CD14-positive monocyte (primary cell): ENCODE data around the gene PADI1. TPM values are rescaled to one million over a fixed set of nuclear protein-coding genes. Genes with fewer than 3 reads are reported as not detected.

ENCODE experiments used
- DNase-seq, 3 donors: peaks; one replicate each; pipeline ENCODE4 v3.0.0-alpha.2; 2011 to 2022
- H2AFZ ChIP-seq: 2 replicates; pipeline ENCODE4 v1.6.0; 2012; ENCODE audit warnings: mild to moderate bottlenecking, low read depth, low read length, inconsistent platforms; ENCODE audit not compliant: insufficient read depth, poor library complexity, severe bottlenecking
- H3K27ac ChIP-seq, 2 donors: 1 replicate in 1 of 2; 2 replicates in 1 of 2; pipeline ENCODE4 v1.5.1; 2012 to 2013; ENCODE audit warnings: low read length in 2 of 2, control low read depth in 1 of 2, inconsistent platforms in 1 of 2, low read depth in 1 of 2, mild to moderate bottlenecking in 1 of 2
- H3K27me3 ChIP-seq, 2 donors: one replicate each; pipeline versions ENCODE4 v1.6.0 to v1.6.1; 2011 to 2013; ENCODE audit warnings: low read length in 2 of 2; ENCODE audit not compliant: control insufficient read depth in 2 of 2, insufficient read depth in 2 of 2
- H3K36me3 ChIP-seq, 2 donors: replicated peaks in 1 of 2; 1 replicate in 1 of 2; 2 replicates in 1 of 2; pipeline versions ENCODE4 v1.5.1 to v1.6.1; 2012 to 2013; ENCODE audit warnings: low read length in 2 of 2, control low read depth in 1 of 2, inconsistent platforms in 1 of 2, mild to moderate bottlenecking in 1 of 2; ENCODE audit not compliant: insufficient read depth in 2 of 2, control insufficient read depth in 1 of 2
- H3K4me1 ChIP-seq, 2 donors: 1 replicate in 1 of 2; 2 replicates in 1 of 2; pipeline versions ENCODE4 v1.5.1 to v1.6.1; 2012 to 2013; ENCODE audit warnings: low read length in 2 of 2, control low read depth in 1 of 2, inconsistent platforms in 1 of 2, mild to moderate bottlenecking in 1 of 2, moderate library complexity in 1 of 2; ENCODE audit not compliant: insufficient read depth in 2 of 2, control insufficient read depth in 1 of 2
- H3K4me2 ChIP-seq: replicated peaks from 2 replicates; pipeline ENCODE3; 2012; ENCODE audit warnings: low read length, moderate library complexity, mild to moderate bottlenecking; ENCODE audit not compliant: poor library complexity, severe bottlenecking; ENCODE audit errors: extremely low read depth
- H3K4me3 ChIP-seq, 3 experiments: fragments of 200-600 bp in 1 of 3; sonication (generic) in 1 of 3; replicated peaks in 1 of 3; 1 replicate in 2 of 3; 2 replicates in 1 of 3; pipeline ENCODE4 v1.5.1; 2011 to 2013; ENCODE audit warnings: low read length in 3 of 3, mild to moderate bottlenecking in 3 of 3, control low read depth in 2 of 3, low read depth in 2 of 3, inconsistent platforms in 1 of 3, moderate library complexity in 1 of 3
- H3K79me2 ChIP-seq: 2 replicates; pipeline ENCODE4 v1.6.0; 2012; ENCODE audit warnings: mild to moderate bottlenecking, control low read depth, inconsistent platforms, low read length, moderate library complexity; ENCODE audit not compliant: insufficient read depth
- H3K9ac ChIP-seq: 2 replicates; pipeline ENCODE4 v1.6.0; 2017; ENCODE audit warnings: low read length, mild to moderate bottlenecking; ENCODE audit not compliant: insufficient read depth, poor library complexity, severe bottlenecking
- H3K9me3 ChIP-seq, 2 donors: replicated peaks in 1 of 2; 1 replicate in 1 of 2; 2 replicates in 1 of 2; pipeline versions ENCODE4 v1.5.1 to v1.6.1; 2012 to 2013; ENCODE audit warnings: low read length in 2 of 2, control low read depth in 1 of 2; ENCODE audit not compliant: control insufficient read depth in 1 of 2, insufficient read depth in 1 of 2
- H4K20me1 ChIP-seq: 2 replicates; pipeline ENCODE4 v1.6.0; 2012; ENCODE audit warnings: mild to moderate bottlenecking, low read length, control low read depth, moderate library complexity; ENCODE audit not compliant: insufficient read depth
- H3K27ac Mint-ChIP-seq, 7 donors: one replicate each; pipeline ENCODE4 v1.8.0; 2020; ENCODE audit warnings: mild to moderate bottlenecking in 7 of 7, mixed read lengths in 7 of 7, moderate library complexity in 6 of 7, inconsistent platforms in 2 of 7
- H3K27me3 Mint-ChIP-seq, 3 donors: one replicate each; pipeline ENCODE4 v1.8.0; 2021 to 2022; ENCODE audit warnings: low read depth in 3 of 3, mild to moderate bottlenecking in 3 of 3, mixed read lengths in 3 of 3, moderate library complexity in 3 of 3, inconsistent platforms in 1 of 3
- H3K36me3 Mint-ChIP-seq, 2 donors: one replicate each; pipeline ENCODE4 v1.8.0; 2020; ENCODE audit warnings: mixed read lengths in 2 of 2, inconsistent platforms in 1 of 2, mild to moderate bottlenecking in 1 of 2
- H3K4me1 Mint-ChIP-seq: one replicate; pipeline ENCODE4 v1.8.0; 2020; ENCODE audit warnings: mild to moderate bottlenecking, mixed read lengths
- H3K4me3 Mint-ChIP-seq, 2 donors: one replicate each; pipeline ENCODE4 v1.8.0; 2020; ENCODE audit warnings: mild to moderate bottlenecking in 2 of 2, mixed read lengths in 2 of 2, moderate library complexity in 1 of 2
- H3K9me3 Mint-ChIP-seq, 7 donors: one replicate each; pipeline ENCODE4 v1.8.0; 2020 to 2022; ENCODE audit warnings: mixed read lengths in 7 of 7, mild to moderate bottlenecking in 6 of 7, moderate library complexity in 6 of 7, inconsistent platforms in 2 of 7
- CTCF ChIP-seq: fragments of 200-600 bp; IDR thresholded peaks from one replicate; pipeline ENCODE4 v1.8.0; 2022; ENCODE audit warnings: antibody characterized with exemption, mild to moderate bottlenecking
- WGBS: methylation state at CpG from one replicate; pipeline ENCODE4 v1.1.5; 2013; ENCODE audit warnings: missing lambda C conversion rate; ENCODE audit not compliant: insufficient coverage; 5-methylcytosine and 5-hydroxymethylcytosine counted together
- intact Hi-C, 2 donors: fragments of 100-400 bp; cut with micrococcal nuclease; formaldehyde crosslinking; loops; one replicate each; pipeline versions ENCODE4 v1.15.0 to v1.15.1; 2023
- polyA plus RNA-seq, 3 donors: library from polyadenylated mRNA; depleted of rRNA in 1 of 3; unstranded in 2 of 3; stranded (reverse) in 1 of 3; fragments of 300-500 nt in 2 of 3; fragments of >200 nt in 1 of 3; fragmentation: Illumina TruSeq in 2 of 3; gene quantifications; 1 replicate in 2 of 3; 2 replicates in 1 of 3; pipeline ENCODE4 v1.2.3, GENCODE V29; 2012 to 2021

Gene PADI1
- polyA plus RNA-seq, 3 donors: not detected

DNA sequence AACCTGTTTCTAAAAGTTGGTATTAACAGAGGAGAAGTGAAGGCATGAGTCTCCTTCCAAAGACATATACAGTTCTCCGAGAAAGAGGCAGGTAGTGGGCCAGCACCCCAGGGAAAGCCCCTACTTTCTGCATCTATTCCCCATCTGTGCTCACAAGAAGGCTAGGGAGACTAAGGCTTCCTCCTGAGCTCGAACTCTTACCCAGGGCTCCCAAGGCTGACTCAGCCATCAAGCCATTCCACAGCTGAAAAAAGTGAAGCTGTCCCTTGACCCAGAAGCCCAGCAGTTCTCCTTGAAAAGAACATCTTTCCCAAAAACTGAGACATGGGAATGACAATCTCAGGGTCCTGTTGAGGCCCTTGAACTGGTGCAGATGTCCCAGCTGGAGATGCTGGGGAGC, 42.0 kb downstream of the PADI1 start:
- Histone ChIP-seq H3K4me2 (no peak overlapping the region), H3K79me2 (no peaks in the 10 kb centered on the region), H2AFZ (peak overlapping the region; percentile 63), H3K9ac (no peak overlapping the region), H3K9me3 (no peaks in the 10 kb centered on the region), H3K27ac (no peak overlapping the region), H3K4me1 (peaks cover 6 to 21% of the 10 kb centered on the region in 2 donors), H3K36me3 (no peaks in the 10 kb centered on the region), H3K27me3 (no peaks in the 10 kb centered on the region), H4K20me1 (no peaks in the 10 kb centered on the region), H3K4me3 (no peak overlapping the region)
- H3K9me3 Mint-ChIP-seq: peaks cover 0 to 1% (median 0%) of the 10 kb centered on the region in 7 donors
- no peaks in the 10 kb centered on the region for H3K36me3 Mint-ChIP-seq
- no peak for DNase-seq
- H3K4me1 Mint-ChIP-seq: peaks cover 19% of the 10 kb centered on the region
- intact Hi-C loops: loop anchor here in 1 of 2 donors (10.0 kb wide), 1 partner anchor 158 kb away; no protein-coding TSS in a partner anchor
- no peak overlapping the region for H3K4me3 Mint-ChIP-seq
- H3K27ac Mint-ChIP-seq: peak overlapping the region in 1 of 7 donors; percentile 36
- peaks cover 7 to 10% (median 8%) of the 10 kb centered on the region in 3 donors for H3K27me3 Mint-ChIP-seq
- WGBS: 83% methylated on average over 2 of the region's 2 CpGs
- no peak for TF ChIP-seq CTCF

DNA sequence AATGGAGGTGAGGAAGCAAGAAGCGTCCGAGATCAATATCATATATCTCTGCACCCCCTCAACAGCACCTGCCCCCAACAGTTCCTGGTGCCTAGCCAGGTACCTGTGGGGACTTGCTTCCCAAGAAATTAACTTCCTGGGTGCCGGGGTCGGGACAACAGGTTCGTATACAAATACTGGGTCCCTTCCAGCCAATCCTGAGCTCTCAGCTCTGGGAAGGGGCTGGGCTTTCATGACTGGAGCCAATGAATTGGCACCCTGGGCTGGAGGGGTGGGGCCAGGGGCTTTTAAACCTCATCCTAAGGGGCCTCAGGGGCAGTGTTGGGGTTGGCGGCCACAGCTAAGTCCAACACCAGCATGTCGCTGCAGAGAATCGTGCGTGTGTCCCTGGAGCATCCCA, 43.9 kb downstream of the PADI1 start, which contains the start of gene PADI3:
TSS of gene PADI3 (plus strand) at position 318 of the 400 bp plus-strand sequence. CDS start at position 358, 40 bp downstream.
- H3K9ac ChIP-seq: no peak within 1 kb of the TSS
- peaks cover 20% of the 10 kb centered on the region for H3K4me1 Mint-ChIP-seq
- H3K36me3 ChIP-seq: no peaks in the 10 kb centered on the region
- H3K4me2 ChIP-seq: no peak within 1 kb of the TSS
- no peak within 1 kb of the TSS for H3K4me3 Mint-ChIP-seq
- H3K9me3 ChIP-seq: no peaks in the 10 kb centered on the region
- no peak for DNase-seq
- no peak for TF ChIP-seq CTCF
- H4K20me1 ChIP-seq: no peaks in the 10 kb centered on the region
- H3K27me3 ChIP-seq: no peaks in the 10 kb centered on the region
- no peak within 1 kb of the TSS for H3K4me3 ChIP-seq
- H3K36me3 Mint-ChIP-seq: no peaks in the 10 kb centered on the region
- H2AFZ ChIP-seq: no peak within 1 kb of the TSS
- peak within 1 kb of the TSS in 1 of 7 donors; percentile 75 for H3K27ac Mint-ChIP-seq
- H3K27ac ChIP-seq: no peak within 1 kb of the TSS
- H3K79me2 ChIP-seq: no peaks in the 10 kb centered on the region
- H3K27me3 Mint-ChIP-seq: peaks cover 7 to 9% (median 8%) of the 10 kb centered on the region in 3 donors
- H3K4me1 ChIP-seq: peaks cover 6 to 23% of the 10 kb centered on the region in 2 donors
- intact Hi-C loops: loop anchor here in 1 of 2 donors (10.0 kb wide), 1 partner anchor 156 kb away; no protein-coding TSS in a partner anchor
- WGBS: 78% methylated on average over 7 of the region's 9 CpGs
- H3K9me3 Mint-ChIP-seq: peaks cover 0 to 1% (median 0%) of the 10 kb centered on the region in 7 donors
